ENCODE results near the gene SIRT1.
"Not testable (repeated sequence)": the region's sequence is repeated elsewhere in the genome, so short reads cannot be mapped to it uniquely, and the experiment has no call there.

SIRT1 gene
- total RNA-seq = 104 to 122 reads per million in 2 experiments

GRCh38 chr10:67884313-67884841, at the start of gene SIRT1:
SIRT1 (plus strand) TSS chr10:67884656; CDS start chr10:67884722, 66 bp downstream.
- DNase-seq (ENCODE audit: low read depth) = peak; percentile 87

DNA sequence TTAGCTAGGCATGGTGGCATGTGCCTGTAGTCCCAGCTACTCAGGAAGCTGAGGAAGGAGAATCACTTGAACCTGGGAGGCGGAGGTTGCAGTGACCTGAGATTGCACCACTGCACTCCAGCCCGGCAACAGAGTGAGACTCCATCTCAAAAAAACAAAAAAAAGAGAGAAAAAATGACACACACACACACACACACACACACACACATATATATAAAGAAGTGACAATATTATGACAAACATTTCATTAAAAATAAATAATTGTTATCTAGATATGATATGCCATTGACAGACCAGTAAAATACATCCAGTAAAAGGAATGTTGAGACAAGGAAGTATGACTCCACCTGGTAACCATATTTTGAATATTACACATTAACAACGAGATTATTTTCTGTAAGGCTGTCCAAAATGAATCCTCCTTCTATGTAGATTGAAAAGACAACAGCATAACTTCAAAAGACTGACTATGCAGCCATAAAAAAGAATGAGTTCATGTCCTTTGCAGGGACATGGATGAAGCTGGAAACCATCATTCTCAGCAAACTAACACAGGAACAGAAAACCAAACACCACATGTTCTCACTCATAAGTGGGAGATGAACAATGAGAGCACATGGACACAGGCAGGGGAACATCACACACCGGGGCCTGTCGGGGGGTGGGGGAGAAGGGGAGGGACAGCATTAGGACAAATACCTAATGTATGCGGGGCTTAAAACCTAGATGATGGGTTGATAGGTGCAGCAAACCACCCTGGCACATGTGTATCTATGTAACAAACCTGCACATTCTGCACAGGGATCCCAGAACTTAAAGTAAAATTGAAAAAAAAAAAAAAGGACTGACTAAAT, 48.7 kb upstream of the SIRT1 start:
- DNase-seq (ENCODE audit: low read depth) = not testable (repeated sequence)

DNA sequence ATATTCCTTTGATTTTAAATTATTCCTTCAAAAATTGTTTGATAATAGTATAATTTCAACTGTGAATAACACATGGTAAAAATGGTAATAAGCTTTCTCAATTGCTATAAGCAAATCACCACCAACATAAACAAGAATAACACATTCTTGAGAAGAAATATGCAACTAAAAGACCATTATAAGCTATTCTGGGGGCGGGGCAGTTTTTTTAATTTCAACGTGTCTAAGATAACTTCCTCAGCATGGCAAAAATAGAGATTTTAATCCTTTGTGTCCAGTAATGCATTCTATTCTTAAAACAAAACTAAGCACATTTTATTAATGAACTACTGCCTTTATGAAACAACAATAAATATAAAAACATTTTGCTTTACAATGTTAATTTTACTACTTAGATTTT, 48.0 kb upstream of the SIRT1 start:
- DNase-seq (ENCODE audit: low read depth) = no peak

DNA sequence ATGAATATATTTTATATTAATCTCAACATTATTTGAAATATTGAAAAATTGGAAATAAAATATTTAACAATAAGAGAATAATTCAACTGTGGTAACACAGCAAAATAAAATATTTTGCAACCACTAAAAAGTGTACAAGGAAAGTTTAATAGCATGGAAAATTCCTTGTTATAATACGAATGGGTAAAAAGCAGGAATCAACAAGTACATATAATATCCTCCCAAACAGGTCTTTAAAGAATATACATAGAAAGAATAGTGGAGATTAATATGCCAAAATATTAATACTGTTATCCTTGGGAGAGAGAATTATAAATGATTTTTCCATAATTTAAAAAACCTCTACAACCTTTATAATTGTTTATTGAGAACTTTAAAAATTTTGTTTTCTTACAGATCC, 47.5 kb upstream of the SIRT1 start:
- DNase-seq (ENCODE audit: low read depth) = no peak

GRCh38 chr10:67837541-67838314, 46.7 kb upstream of the SIRT1 start, which contains the start of gene DNAJC12:
DNAJC12 (minus strand) TSS chr10:67838188; CDS start chr10:67838011, 177 bp downstream.
- no peak for DNase-seq (ENCODE audit: low read depth)

DNA sequence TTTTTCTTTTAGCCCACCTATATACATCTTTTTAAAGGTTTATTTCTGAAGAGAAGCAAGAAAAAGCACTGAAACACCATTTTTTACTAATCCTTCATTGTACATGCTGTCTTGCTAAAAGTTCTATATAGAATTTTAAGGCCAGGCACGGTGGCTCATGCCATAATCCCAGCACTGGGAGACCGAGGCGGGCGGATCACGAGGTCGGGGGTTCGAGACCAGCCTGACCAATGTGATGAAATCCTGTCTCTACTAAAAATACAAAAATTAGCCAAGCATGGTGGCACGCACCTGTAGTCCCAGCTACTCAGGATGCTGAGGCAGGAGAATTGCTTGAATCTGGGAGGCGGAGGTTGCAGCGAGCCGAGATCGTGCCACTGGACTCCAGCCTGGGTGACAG, 44.9 kb upstream of the SIRT1 start:
- DNase-seq (ENCODE audit: low read depth) = not testable (repeated sequence)

- DNase-seq (ENCODE audit: low read depth) = no peak
Observed at GRCh38 chr10:67839951-67840350, 44.5 kb upstream of the SIRT1 start.

- no peak for DNase-seq (ENCODE audit: low read depth)
Observed at GRCh38 chr10:67841737-67842136, 42.7 kb upstream of the SIRT1 start.

- no peak for DNase-seq (ENCODE audit: low read depth)
Observed at GRCh38 chr10:67843284-67843683, 41.2 kb upstream of the SIRT1 start.

DNA sequence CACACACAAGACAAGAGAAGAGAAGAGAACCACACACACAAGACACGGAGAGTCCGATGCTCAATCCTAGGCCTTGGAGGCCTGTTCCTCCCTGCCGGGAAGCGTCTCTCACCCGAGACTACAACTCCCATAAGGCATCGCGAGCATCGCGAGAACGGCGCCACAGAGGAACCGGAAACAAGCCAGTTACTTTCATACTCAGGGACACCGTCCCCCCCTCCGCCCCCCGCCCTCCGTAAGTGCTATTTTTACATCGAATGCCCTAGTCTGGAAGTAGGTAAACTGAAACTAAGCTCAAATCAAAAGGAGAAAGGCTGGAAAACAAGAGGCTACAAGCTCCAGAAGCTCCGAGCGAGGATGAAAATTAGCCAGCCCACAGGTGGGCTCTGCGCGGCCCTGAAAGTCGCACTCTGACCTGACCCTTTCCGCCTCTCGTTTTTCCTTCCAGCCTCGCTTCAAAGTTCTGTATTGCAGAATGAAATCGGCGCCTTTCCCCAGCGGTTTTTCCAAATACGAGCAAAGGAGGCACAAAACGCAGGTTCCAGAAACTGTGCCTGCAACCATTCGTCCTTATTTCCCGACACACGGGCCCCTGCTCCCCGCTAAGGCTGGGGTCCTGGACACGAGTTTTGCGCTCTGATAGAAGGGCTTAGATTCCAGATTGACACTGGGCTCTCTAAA, 35.0 kb upstream of the SIRT1 start:
- DNase-seq (ENCODE audit: low read depth) = peak; percentile 89

DNA sequence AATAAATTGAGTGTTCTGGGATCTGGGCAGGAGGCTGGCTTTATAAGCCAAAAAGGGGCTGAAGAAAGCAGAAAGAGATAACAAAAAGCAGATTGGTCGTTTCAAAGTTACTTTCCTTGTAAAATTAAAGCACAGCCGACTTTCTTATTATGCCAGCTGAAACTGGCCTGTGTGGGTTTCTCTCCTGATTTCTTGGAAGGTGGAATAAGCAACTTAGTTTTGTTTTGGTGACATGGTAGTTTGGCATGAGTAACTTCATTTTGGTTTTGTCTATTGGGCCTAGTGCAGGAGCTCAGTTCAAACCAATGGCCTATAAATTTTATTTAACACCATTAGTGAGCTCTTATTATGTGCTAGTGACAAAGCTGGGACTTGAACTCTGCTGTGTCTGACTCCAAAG, 33.3 kb upstream of the SIRT1 start:
- no peak for DNase-seq (ENCODE audit: low read depth)

DNA sequence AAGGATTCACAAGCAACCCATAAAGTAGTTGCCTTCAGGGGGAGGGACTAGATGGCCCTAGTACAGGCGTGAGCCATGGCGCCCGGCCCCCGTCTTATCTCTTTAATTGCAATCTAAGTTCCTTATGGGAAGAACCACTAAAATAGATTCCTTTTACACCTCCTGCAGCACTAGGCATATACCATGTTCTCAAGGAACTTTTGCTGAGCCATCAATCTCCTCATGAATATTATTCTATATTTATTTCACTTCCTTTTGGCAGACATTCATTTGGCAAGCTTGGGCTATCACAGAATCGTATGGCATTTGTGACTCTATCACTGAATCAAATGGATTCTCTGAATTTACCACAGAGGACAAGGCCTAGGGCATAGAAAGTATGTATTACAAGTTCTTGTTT, 31.7 kb upstream of the SIRT1 start:
- no peak for DNase-seq (ENCODE audit: low read depth)

DNA sequence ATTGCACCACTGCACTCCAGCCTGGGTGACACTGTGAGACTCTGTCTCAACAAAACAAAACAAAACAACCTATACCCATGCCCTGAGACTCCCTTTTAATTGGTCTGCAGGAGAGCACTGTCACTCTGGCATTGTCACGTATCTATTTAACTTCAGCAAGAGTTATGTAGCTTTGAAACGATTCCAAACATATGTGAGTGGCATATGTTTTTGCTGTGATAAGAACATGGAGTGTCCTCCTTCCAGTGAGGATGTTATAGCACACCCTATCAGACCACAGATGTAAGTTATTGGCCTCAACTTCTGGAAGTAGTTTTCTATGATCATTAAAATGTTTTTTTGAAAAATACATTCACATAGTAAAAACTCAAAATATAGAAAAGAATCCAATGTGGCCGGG, 30.9 kb upstream of the SIRT1 start:
- DNase-seq (ENCODE audit: low read depth) = no peak

GRCh38 chr10:67858971-67859370, 25.5 kb upstream of the SIRT1 start:
- DNase-seq (ENCODE audit: low read depth) = no peak

DNA sequence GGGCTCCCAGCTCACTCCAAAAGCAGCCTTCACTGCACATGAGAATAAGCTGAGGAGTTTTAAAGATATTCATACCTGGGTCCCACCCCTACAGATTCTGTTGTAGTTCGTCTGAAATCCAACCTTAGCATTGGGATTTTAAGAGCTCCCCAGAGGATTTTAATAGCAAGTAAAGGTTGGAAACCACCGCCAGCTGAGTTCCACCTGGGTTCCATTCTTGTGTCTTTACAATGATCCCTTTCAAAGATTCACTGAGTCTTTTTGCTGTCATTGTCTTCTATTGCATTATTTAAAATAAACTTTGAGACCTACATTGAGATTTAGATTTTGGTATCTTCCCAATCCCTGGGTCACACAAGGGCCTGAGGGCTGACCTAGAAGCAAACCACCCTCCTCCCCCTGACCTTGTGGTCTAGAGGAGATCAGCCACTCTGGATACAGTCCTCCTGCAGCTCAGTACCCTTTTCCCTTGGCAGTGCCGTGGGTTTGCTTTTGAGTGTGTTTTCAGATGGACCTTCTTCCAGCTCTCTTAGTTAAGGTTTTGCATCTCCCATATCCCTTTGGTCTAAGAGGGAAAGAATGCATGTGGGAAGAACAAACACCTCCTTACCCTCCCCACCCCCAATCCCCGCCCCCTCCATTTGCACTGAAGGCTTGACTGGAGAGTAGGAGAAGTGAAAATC, 22.6 kb upstream of the SIRT1 start:
- no peak for DNase-seq (ENCODE audit: low read depth)

GRCh38 chr10:67863094-67863493, 21.4 kb upstream of the SIRT1 start:
- no peak for DNase-seq (ENCODE audit: low read depth)

GRCh38 chr10:67864607-67865371, 19.7 kb upstream of the SIRT1 start:
- DNase-seq (ENCODE audit: low read depth) = no peak

- no peak for DNase-seq (ENCODE audit: low read depth)
Observed at GRCh38 chr10:67868132-67868531, 16.3 kb upstream of the SIRT1 start.

GRCh38 chr10:67869996-67870395, 14.5 kb upstream of the SIRT1 start:
- no peak for DNase-seq (ENCODE audit: low read depth)

DNA sequence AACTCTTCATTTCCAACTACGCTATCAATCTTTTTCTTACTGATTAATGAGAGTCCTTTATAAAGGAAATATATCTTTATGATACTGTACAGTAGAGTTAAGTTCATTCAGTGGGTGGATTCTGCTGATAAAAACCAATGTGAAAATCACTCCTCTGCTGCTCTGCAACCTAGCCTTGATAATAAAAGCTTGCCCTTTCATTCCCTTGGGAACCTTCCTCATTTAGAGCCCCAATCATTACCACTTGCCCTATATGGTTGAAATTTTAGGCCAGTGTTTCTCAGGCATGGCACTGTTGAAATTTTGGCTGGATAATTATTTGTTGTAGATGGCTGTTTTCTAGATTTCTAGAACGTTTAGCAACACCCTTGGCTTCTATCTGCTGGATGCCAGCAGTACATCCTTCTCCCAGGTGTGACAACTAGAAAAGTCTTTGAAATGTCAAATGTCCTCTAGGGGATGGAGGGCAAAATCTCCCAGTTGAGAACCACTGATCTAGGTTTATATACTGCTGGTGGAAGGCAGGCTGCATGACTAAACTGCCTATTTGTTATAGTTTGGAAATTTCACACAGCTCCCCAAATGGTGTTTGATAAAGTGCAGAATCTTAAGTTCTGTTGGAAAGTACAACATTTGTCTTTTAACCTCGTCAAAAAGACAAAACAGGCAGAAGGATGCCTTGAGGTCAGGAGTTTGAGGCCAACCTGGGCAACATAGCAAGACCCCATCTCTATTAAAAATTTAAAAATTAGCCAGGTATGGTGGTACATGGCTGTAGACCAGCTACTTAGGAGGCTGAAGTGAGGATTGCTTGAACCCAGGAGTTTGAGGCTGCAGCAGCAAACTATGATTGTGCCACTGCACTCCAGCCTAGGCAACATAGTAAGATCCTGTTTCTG, 8.9 kb upstream of the SIRT1 start:
- DNase-seq (ENCODE audit: low read depth) = no peak

Measured in T follicular helper cell (primary cell).